HG03097 (cell line): Measurements from ENCODE around the gene ZNRF2.
A peak's percentile ranks its signal among the peaks of the same experiment; 100 is the strongest.

Experiments
- ATAC-seq: cut with Tn5 transposase; IDR thresholded peaks from one replicate; pipeline ENCODE4 v1.9.1; 2021; ENCODE audit not compliant: unreplicated experiment, low FRiP score

Gene ZNRF2

DNA sequence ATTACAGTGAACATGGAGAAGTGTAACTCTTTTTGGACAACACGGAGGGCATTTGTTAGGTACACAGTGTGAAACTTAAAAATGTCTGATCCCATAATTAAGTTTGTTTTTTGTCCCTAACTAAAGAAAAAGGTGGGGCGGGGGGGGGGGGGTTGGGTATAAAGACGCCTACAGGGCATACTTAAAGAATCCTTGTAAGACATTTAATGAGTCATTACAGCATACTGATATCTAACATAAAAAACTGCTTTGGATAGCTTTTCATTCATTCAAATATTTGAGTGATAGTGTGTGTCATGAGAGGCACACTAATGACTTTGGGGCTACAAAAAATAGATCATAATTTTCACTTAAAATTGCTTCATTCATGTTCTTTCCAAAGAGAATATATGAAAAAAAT is 31.2 kb downstream of the ZNRF2 start:
- no peak for ATAC-seq

DNA sequence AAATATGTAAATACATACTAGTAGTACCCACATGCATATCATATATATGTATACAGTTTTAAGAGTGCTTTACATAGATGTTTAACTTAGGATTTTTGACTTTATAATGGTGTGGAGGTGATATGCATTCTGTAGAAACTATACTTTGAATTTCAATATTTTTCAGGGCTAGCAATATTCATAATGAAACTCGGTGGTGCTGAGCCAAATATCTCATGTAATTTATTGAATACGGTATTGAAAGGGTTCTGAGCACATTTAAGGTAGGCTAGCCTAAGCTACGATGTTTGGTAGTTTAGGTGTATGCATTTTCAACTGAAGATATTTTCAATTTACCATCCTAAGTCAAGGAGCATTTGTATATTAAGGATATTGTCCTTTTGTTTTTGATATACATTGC is 36.0 kb downstream of the ZNRF2 start:
- no peak for ATAC-seq

- no peak for ATAC-seq
These were observed 36.9 kb downstream of the ZNRF2 start for GRCh38 chr7:30321089-30321881.

- no peak for ATAC-seq
These were observed 37.4 kb downstream of the ZNRF2 start for GRCh38 chr7:30321882-30322192.

GRCh38 chr7:30322271-30323005 is 38.0 kb downstream of the ZNRF2 start:
- ATAC-seq = peak; percentile 79

DNA sequence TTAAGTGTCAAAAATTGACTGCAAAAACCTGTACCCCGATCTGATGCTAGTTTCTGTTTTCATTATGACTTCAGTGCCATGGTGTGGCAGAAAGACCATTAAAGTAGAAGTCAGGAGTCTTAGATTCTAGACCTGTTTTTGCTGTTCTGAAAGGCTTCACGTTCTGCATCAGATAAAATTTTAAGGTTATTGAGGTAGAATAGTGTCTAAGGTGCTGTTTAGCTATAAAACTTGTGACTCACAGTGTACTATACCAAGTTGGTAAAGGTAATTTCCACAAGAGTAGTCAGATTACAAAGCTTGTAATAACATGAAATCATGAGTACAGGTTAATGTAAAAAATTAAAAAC is 38.6 kb downstream of the ZNRF2 start:
- ATAC-seq = peak; percentile 48

GRCh38 chr7:30327813-30328212 is 43.4 kb downstream of the ZNRF2 start:
- no peak for ATAC-seq

DNA sequence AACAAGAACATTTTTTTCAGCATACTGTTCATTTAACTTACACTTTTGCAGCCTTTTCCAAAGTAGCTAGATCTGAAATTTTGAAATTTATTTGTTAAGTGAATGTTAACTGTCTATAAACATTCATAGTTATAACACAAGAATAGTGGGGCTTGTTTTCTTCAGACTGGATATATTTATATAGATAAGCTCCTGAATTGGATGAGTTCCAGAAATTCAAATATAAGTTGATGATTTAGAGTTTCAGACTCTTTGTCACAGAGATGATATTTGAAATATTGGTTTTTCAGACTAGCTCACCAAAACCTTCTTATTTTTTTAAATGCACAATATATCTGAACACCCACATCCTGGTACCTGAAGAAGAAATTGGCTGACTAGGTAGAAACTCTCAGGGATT is 44.0 kb downstream of the ZNRF2 start:
- no peak for ATAC-seq

DNA sequence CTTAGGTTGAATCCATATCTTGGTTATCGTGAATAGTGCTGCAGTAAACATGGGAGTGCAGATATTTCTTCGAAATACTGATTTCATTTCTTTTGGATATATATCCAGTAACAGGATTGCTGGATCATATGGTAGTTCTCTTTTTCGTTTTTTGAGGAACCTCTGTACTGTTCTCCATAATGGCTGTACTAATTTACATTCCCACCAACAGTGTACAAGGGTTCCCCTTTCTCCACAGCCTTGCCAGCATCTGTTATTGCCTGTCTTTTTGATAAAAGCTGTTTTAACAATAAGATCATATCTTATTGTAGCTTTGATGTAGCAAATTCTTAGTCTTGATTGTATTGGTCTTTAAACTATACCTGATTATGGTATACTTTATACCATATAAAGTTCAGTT is 45.3 kb downstream of the ZNRF2 start:
- ATAC-seq = no peak

DNA sequence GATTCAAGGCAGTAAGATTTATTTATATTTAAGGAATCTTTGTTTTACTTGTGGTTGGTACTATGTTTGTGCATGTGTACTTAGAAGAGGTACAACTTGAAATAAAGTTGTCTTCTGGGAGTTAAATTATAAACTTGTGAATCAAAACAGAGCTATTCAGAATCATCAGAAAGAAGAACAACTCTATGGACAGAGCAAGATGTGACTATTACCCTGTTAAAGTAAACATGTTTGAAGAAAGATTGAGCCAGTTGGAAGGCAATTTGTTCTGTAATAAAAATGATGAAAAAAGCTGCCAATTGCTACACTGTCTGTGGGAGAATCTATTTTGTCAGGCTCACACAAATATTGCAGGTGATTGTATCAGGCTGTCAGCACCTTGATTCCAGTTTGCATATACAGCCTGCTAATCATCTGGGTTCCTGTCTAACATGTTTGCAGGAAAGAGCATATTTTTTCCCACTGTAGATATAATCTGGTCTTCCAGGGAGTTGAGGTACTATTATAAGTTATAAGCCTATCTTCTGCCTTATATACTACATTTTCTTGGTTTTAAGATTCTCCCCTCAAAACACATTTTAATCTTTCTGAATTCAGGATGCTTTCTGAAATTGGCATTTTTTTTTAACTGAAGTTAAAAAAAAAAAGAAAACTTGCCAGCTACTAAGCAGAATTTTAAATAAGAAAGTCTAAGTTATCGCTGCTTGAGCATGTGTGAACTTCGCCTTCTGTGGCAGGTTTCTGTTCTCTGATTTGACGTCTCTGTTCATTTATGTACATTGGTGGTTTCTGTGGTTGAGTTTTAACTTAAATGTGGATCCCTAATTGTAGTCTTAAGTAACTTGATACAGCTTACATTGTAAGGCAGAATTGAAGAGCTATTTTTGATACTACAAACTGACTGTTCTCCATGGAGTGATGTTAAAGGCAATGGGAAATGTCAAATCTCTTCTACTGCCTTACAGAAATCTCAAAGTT is 46.0 kb downstream of the ZNRF2 start:
- peak; percentile 73 for ATAC-seq

DNA sequence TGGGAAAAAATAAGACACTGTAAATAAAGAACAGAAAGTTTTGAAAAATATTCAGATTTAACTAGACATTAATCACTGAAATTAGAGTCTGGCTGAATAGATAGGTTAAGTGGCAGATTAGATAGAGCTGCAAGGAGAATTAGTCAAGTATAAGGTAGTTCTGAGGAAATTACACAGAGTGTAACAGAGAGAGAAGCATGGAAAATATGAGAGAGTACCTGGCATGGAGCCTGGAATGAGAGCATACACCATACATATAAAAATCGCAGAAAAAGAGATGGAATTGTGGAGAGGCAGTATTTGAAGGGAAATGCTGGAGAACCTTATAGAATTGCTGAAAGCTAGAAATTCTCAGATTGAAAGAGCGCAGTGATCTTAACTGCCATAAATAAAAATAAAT is 46.9 kb downstream of the ZNRF2 start:
- ATAC-seq = no peak

DNA sequence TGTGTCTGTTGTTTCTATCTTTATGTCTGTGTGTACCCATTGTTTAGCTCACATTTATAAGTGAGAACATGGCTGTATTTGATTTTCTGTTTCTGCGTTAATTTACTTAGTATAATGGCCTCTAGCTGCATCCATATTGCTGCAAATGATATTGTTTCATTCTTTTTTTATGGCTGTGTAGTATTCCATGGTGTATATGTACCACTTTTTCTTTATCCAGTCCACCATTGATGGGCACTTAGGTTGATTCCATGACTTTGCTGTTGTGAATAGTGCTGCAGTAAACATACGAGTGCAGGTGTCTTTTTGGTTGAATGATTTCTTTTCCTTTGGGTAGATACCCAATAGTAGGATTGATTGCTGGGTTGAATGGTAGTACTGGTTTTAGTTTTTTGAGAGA is 48.2 kb downstream of the ZNRF2 start:
- no peak for ATAC-seq

- no peak for ATAC-seq
These were observed 51.5 kb downstream of the ZNRF2 start for GRCh38 chr7:30335763-30336487.

DNA sequence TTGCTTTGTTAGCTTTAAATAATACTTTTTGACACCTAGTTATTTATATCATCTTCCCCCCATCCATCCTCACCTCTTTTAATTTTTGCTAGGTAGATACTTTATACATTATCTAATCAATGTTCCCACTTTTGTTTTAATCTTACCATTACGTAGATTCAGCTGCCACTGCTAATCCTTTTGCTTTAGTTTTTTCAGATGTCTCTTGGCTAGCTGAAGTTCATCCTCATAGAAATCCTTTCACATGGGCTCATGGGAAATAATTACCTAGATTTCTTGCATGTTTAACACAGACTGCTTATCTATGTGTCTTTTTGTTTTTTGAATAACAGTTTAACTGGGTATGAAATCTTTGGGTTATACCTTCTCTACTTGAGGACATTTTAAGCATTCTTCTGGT is 60.1 kb downstream of the ZNRF2 start:
- no peak for ATAC-seq

DNA sequence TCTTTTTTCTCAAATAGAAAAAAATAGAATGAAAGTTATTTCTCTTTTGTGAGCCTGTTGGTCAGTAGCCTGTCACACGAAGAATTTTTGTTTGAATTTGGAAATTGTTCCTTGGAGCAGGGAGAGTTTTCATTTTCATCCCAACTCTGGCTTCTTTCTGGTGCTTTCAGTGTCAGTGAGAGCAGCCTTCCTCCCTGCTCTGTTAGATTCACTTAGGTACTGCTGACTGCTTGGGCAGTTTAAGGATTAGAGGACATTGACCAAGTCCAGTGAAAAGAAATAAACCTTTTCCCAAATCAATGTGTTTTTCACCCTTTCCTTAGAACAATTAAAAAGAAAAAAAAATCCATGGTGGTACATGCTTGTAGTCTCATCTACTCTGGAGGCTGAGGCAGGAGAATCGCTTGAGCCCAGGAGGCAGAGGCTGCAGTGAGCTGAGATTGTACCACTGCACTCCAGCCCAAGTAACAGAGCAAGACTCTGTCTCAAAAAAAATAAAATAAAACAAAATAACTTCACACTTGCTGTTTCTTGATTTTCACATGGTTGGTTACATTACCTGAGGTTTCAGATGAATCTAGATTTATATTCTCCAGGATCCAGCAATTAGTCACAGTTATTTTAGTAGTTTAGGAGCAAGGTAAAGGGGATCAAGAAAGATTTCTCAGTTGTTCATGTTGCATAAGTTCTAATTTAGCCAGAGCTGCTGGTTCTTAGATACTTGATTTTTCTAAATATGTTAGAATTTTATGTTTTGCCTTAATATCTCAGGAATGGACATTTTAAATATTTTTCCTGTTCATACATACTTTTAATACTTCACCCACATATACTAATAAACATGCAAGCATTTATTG is 63.1 kb downstream of the ZNRF2 start:
- no peak for ATAC-seq

DNA sequence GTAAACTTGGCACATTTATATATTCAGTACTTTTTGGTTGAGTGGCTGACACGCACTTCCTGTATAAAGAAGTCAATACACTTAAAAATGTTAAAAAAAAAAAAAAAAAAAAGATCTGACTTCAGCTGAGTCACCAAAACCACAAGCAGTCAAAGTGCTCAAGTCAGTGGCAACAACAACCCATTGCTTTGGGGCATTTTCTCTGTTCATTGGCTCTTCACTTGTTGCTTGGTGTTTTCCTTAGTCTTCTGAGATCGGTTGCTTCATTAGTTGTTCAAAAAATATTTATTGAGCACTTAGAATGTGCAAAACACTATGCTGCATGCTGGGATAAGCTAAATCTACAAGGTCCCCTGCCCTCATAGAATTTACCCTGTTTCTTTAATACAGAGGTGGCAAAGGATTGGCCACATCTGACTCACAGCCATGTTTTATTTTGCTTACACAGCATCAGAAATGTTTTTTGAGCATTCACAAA is 63.7 kb downstream of the ZNRF2 start:
- ATAC-seq = peak; percentile 71

- no peak for ATAC-seq
These were observed 64.8 kb downstream of the ZNRF2 start for GRCh38 chr7:30349170-30349569.

- no peak for ATAC-seq
These were observed 65.4 kb downstream of the ZNRF2 start for GRCh38 chr7:30349816-30350215.

- ATAC-seq = no peak
These were observed 66.9 kb downstream of the ZNRF2 start for GRCh38 chr7:30351286-30351685.

- no peak for ATAC-seq
These were observed 67.3 kb downstream of the ZNRF2 start for GRCh38 chr7:30351724-30352123.
